ENCODE results near the gene HTRA3.

Gene HTRA3

GRCh38 chr4:8250227-8250626 is 19.3 kb upstream of the HTRA3 start:
- no peak for TF ChIP-seq CTCF (IDR thresholded peaks at IDR 0.05; ENCODE audit: borderline replicate concordance, insufficient read depth, low read depth, low read length)
- no peak overlapping the region for H3K4me3 ChIP-seq (ENCODE audit: low read depth, low read length)

- TF ChIP-seq CTCF (IDR thresholded peaks at IDR 0.05; ENCODE audit: borderline replicate concordance, insufficient read depth, low read depth, low read length), result no peak
- H3K4me3 ChIP-seq (ENCODE audit: low read depth, low read length), result no peak overlapping the region
Observed at GRCh38 chr4:8250637-8251036, 18.9 kb upstream of the HTRA3 start.

- no peak for TF ChIP-seq CTCF (IDR thresholded peaks at IDR 0.05; ENCODE audit: borderline replicate concordance, insufficient read depth, low read depth, low read length)
- no peak overlapping the region for H3K4me3 ChIP-seq (ENCODE audit: low read depth, low read length)
Observed at GRCh38 chr4:8251110-8251883, 18.3 kb upstream of the HTRA3 start.

GRCh38 chr4:8252301-8253173 is 17.0 kb upstream of the HTRA3 start:
- no peak for TF ChIP-seq CTCF (IDR thresholded peaks at IDR 0.05; ENCODE audit: borderline replicate concordance, insufficient read depth, low read depth, low read length)
- H3K4me3 ChIP-seq (ENCODE audit: low read depth, low read length), result no peak overlapping the region

GRCh38 chr4:8254076-8254475 is 15.5 kb upstream of the HTRA3 start:
- H3K4me3 ChIP-seq (ENCODE audit: low read depth, low read length), result no peak overlapping the region
- no peak for TF ChIP-seq CTCF (IDR thresholded peaks at IDR 0.05; ENCODE audit: borderline replicate concordance, insufficient read depth, low read depth, low read length)

GRCh38 chr4:8255698-8256441 is 13.7 kb upstream of the HTRA3 start:
- TF ChIP-seq CTCF (IDR thresholded peaks at IDR 0.05; ENCODE audit: borderline replicate concordance, insufficient read depth, low read depth, low read length), result no peak
- no peak overlapping the region for H3K4me3 ChIP-seq (ENCODE audit: low read depth, low read length)
